GM18508 (cell line): ENCODE measurements around the gene UBE2E2.
"Not testable (repeated sequence)": the region's sequence is repeated elsewhere in the genome, so short reads cannot be mapped to it uniquely, and the experiment has no call there.

ENCODE experiments used
- ATAC-seq: cut with Tn5 transposase; IDR thresholded peaks from one replicate; pipeline ENCODE4 v1.9.1; 2021; ENCODE audit warnings: moderate number of reproducible peaks; ENCODE audit not compliant: insufficient read depth, unreplicated experiment

The UBE2E2 gene

GRCh38 chr3:23594894-23595670, 392.0 kb downstream of the UBE2E2 start:
- no peak for ATAC-seq

GRCh38 chr3:23595851-23596250, 392.7 kb downstream of the UBE2E2 start:
- ATAC-seq, result no peak

DNA sequence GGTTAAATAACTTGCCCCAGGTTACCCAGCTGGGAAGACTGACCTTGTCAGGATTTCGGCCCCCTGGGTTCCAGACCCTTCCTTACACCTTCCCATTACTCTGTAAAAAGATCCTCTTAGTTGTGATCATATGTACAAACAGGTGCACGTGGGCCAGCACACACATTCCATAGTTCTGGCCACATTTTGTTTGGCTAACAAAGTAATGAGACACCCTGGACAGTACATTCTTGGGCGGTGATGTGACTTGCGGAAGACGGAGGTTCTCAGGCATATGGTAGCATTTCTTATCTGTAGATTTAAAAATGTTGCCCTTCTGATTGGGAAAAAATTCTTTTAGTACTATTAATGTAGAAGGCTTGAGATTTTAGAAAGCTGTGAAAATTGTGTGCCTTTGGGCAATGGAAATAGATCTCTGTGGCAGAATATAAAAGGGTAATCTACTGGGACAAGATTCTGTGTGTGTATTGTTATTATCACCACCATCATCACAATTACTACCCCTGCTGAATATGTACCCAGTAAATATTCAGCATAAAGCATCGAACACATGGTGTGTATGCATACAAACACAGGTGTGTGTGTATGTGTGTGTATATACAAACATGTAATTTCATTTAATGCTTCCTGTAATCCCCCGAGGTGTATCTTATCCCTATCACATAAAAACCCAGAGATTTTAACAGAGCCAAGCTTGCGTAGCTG, 397.2 kb downstream of the UBE2E2 start:
- no peak for ATAC-seq

- ATAC-seq, result no peak
Measured at GRCh38 chr3:23601091-23601822, 398.1 kb downstream of the UBE2E2 start.

GRCh38 chr3:23602971-23603370, 399.8 kb downstream of the UBE2E2 start:
- ATAC-seq, result no peak

GRCh38 chr3:23607184-23607847, 404.2 kb downstream of the UBE2E2 start:
- no peak for ATAC-seq

GRCh38 chr3:23608650-23609049, 405.5 kb downstream of the UBE2E2 start:
- ATAC-seq, result no peak

GRCh38 chr3:23611737-23612295, 408.7 kb downstream of the UBE2E2 start:
- no peak for ATAC-seq

- ATAC-seq, result no peak
Measured at GRCh38 chr3:23612296-23612891, 409.3 kb downstream of the UBE2E2 start.

DNA sequence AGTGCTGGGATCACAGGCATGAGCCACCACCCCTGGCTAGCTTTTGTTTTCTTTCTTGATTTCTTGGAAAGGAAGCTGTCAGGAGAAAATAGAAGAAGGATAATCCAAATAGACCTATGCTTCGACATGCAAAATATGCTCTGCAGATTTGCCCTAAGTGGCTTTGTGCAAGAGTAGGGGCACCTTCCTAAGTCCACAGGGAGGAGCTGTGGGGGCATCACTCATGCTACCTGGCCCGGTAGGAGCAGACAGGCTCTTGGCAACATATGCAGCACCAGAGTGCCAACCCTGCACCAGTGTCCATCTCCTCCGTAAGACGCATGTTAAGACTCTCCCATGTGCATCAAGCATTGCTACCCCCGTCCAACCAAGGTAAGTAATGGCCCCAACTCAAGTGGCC, 411.9 kb downstream of the UBE2E2 start:
- no peak for ATAC-seq

DNA sequence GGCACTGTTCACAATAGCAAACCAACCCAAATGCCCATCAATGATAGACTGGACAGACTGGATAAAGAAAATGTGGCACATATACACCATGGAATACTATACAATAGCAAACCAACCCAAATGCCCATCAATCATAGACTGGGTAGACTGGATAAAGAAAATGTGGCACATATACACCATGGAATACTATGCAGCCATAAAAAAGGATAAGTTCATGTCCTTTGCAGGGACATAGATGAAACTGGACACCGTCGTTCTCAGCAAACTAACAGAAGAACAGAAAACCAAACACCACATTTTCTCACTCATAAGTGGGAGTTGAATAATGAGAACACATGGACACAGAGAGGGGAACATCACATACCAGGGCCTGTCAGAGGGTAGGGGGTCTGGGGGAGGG, 415.3 kb downstream of the UBE2E2 start:
- ATAC-seq, result not testable (repeated sequence)

DNA sequence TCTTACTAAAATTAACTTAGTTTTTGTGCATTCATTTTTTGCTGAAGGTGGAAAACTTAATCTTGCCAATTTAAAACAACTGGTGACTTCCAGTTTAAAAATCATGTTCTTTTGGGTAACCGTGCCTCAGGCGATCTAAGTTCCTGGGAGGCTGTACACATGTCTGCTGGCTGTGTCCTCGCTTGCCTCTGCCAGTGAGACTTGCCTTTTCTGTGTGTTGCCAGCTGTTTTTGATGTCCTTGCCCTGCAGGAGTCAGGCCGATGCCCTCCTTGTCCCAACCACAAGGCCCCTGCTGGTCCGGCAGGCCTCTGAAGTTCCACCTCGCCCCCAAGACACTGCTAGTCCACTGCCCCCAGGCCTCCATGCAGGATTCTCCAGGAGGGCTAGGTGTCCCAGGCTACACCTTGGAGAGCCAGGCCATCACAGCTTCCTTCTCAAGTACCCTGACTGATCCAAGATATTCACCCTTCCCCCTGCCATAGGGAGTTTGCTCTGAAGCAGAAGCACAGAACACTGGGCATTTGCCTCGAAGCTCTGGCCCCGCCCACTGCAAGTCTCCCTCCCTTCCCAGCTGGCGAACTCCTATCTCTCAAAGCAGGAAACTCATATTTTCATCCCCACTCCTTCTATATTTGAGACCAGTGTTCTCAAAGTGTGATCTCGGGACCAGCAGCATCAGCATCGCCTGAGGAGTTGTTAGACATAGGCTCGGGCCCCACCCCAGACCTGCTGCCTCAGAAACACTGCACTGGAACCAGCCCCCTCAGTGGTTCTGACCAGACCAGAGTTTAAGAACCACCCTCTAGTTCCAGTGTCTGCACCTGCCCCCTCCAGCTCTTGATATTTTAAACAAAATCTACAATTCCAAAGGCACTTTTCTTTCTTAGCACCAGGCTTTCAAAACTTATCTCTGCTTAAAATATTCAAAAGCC, 416.8 kb downstream of the UBE2E2 start:
- no peak for ATAC-seq

GRCh38 chr3:23620638-23621015, 417.5 kb downstream of the UBE2E2 start:
- no peak for ATAC-seq

DNA sequence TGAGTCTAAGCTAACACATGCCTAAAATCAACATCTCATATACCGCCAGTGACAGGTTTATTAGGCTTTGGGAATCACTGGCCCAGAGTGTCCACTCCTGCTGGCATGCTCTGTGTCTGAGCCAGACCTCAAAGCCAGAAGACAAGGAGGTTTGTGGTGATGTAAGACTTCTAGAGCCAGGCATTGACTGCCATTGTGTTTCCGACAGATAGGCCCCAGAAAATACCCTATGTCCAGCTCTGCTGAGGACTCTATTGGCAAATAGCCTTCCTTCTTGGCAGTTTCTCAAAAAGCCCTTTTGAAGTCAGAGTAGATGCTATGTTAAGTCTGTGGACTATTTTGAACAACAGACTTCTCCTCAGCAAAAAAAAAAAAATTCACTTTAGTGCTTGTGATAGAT, 420.7 kb downstream of the UBE2E2 start:
- no peak for ATAC-seq

GRCh38 chr3:23624305-23624704, 421.2 kb downstream of the UBE2E2 start:
- ATAC-seq, result no peak

DNA sequence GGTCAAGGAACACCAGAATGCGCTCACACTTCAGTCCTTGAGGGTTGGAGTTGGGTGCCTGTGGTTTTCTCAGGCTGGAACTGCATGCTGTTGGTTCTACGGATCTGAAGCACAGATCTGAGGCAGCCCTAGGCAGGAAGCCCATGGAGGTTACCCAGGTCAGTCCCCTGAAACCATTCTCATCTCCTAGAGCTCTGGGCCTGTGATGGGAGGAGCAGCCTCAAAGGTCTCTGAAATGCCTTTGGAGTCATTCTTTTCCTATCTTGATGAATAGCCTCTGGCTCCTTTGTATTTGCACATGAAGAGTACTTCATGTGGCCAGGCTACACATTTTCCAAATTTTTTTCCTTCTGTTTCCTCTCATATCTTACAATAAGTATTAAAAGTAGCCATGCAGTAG, 423.3 kb downstream of the UBE2E2 start:
- no peak for ATAC-seq

GRCh38 chr3:23629181-23629894, 426.2 kb downstream of the UBE2E2 start:
- ATAC-seq, result no peak

- no peak for ATAC-seq
Measured at GRCh38 chr3:23633261-23633960, 430.3 kb downstream of the UBE2E2 start.
